Neural crest cell (in vitro differentiated cells): ENCODE results near the gene TAS2R8. TPM values are rescaled to one million over a fixed set of nuclear protein-coding genes. Genes with fewer than 3 reads are reported as not detected.

Source experiments
- DNase-seq: peaks from one replicate; pipeline ENCODE4 v3.0.0; 2021; ENCODE audit warnings: low read depth, mixed read lengths, low spot score
- H3K27ac Mint-ChIP-seq: one replicate; pipeline ENCODE4 v1.8.0; 2021; ENCODE audit warnings: mild to moderate bottlenecking, mixed read lengths; ENCODE audit not compliant: unreplicated experiment
- H3K27me3 Mint-ChIP-seq: 2 replicates; pipeline ENCODE4 v1.8.0; 2021; ENCODE audit warnings: low read depth, mild to moderate bottlenecking, mixed read lengths
- H3K36me3 Mint-ChIP-seq: 2 replicates; pipeline ENCODE4 v1.8.0; 2021; ENCODE audit warnings: low read depth, mild to moderate bottlenecking, mixed read lengths
- H3K4me1 Mint-ChIP-seq: 2 replicates; pipeline ENCODE4 v1.8.0; 2021; ENCODE audit warnings: mixed read lengths
- H3K4me3 Mint-ChIP-seq: one replicate; pipeline ENCODE4 v1.8.0; 2021; ENCODE audit warnings: mild to moderate bottlenecking, mixed read lengths
- H3K9me3 Mint-ChIP-seq: 2 replicates; pipeline ENCODE4 v1.8.0; 2021; ENCODE audit warnings: mixed read lengths
- CTCF ChIP-seq: fragments of 200-600 bp; sonication (generic); conservative IDR thresholded peaks from 2 replicates; pipeline ENCODE4 v1.5.0; 2021; ENCODE audit warnings: antibody characterized with exemption, mild to moderate bottlenecking
- total RNA-seq: library from RNA; stranded (reverse); gene quantifications from 2 replicates; pipeline ENCODE4 v1.2.1, GENCODE V29; 2021

The TAS2R8 gene
- total RNA-seq, 1 donor from 2014 or later = not detected

GRCh38 chr12:10847744-10848143, 40.7 kb upstream of the TAS2R8 start:
- H3K36me3 Mint-ChIP-seq = peaks cover 37% of the 10 kb centered on the region
- peaks cover 2% of the 10 kb centered on the region for H3K9me3 Mint-ChIP-seq
- no peak overlapping the region for H3K4me3 Mint-ChIP-seq
- no peak for TF ChIP-seq CTCF
- peaks cover 4% of the 10 kb centered on the region for H3K4me1 Mint-ChIP-seq
- no peaks in the 10 kb centered on the region for H3K27me3 Mint-ChIP-seq
- no peak overlapping the region for H3K27ac Mint-ChIP-seq
- no peak for DNase-seq

GRCh38 chr12:10842862-10843261, 35.8 kb upstream of the TAS2R8 start:
- Mint-ChIP-seq H3K9me3 (peaks cover 2% of the 10 kb centered on the region), H3K27me3 (no peaks in the 10 kb centered on the region), H3K4me3 (no peak overlapping the region), H3K36me3 (peaks cover 28% of the 10 kb centered on the region), H3K27ac (no peak overlapping the region), H3K4me1 (peaks cover 3% of the 10 kb centered on the region)
- no peak for DNase-seq
- TF ChIP-seq CTCF = no peak

GRCh38 chr12:10838461-10838860, 31.4 kb upstream of the TAS2R8 start:
- peaks cover 17% of the 10 kb centered on the region for H3K36me3 Mint-ChIP-seq
- no peak for DNase-seq
- TF ChIP-seq CTCF = no peak
- H3K27ac Mint-ChIP-seq = no peak overlapping the region
- H3K4me3 Mint-ChIP-seq = no peak overlapping the region
- no peaks in the 10 kb centered on the region for H3K27me3 Mint-ChIP-seq
- no peaks in the 10 kb centered on the region for H3K4me1 Mint-ChIP-seq
- H3K9me3 Mint-ChIP-seq = peaks cover 3% of the 10 kb centered on the region

GRCh38 chr12:10829994-10830393, 22.9 kb upstream of the TAS2R8 start:
- no peaks in the 10 kb centered on the region for H3K9me3 Mint-ChIP-seq
- no peak overlapping the region for H3K27ac Mint-ChIP-seq
- no peaks in the 10 kb centered on the region for H3K27me3 Mint-ChIP-seq
- H3K4me3 Mint-ChIP-seq = no peak overlapping the region
- no peak for DNase-seq
- peaks cover 6% of the 10 kb centered on the region for H3K36me3 Mint-ChIP-seq
- H3K4me1 Mint-ChIP-seq = no peaks in the 10 kb centered on the region
- no peak for TF ChIP-seq CTCF

GRCh38 chr12:10826258-10826657, 19.2 kb upstream of the TAS2R8 start, which contains the start of gene TAS2R10:
TSS of gene TAS2R10 (minus strand) at chr12:10826358. CDS start at chr12:10826269, 89 bp downstream.
- no peak within 1 kb of the TSS for H3K27ac Mint-ChIP-seq
- H3K27me3 Mint-ChIP-seq = no peaks in the 10 kb centered on the region
- H3K36me3 Mint-ChIP-seq = peaks cover 6% of the 10 kb centered on the region

More at GRCh38 chr12:10826258-10826657, 19.2 kb upstream of the TAS2R8 start, which contains the start of gene TAS2R10:
- no peaks in the 10 kb centered on the region for H3K9me3 Mint-ChIP-seq
- DNase-seq = no peak
- no peak within 1 kb of the TSS for H3K4me3 Mint-ChIP-seq
- H3K4me1 Mint-ChIP-seq = no peaks in the 10 kb centered on the region
- no peak for TF ChIP-seq CTCF
